GM13976 (cell line): Measurements from ENCODE around the gene PDK2.

ENCODE experiments used
- DNase-seq: peaks from one replicate; pipeline ENCODE4 v3.0.0; 2012; ENCODE audit warnings: low spot score
- CTCF ChIP-seq: IDR thresholded peaks from 2 replicates; pipeline ENCODE4 v1.5.1; 2012; ENCODE audit warnings: borderline replicate concordance, mild to moderate bottlenecking; ENCODE audit not compliant: insufficient read depth; ENCODE audit errors: extremely low read depth, missing control alignments, control extremely low read depth
- in situ Hi-C: fragments of 300-500 bp; cut with MboI; formaldehyde crosslinking; loops from one replicate; pipeline ENCODE4 v1.12.0; 2022; ENCODE audit warnings: low sequenced_read_pairs, mixed read lengths, inconsistent platforms; ENCODE audit not compliant: unreplicated experiment

Gene PDK2

DNA sequence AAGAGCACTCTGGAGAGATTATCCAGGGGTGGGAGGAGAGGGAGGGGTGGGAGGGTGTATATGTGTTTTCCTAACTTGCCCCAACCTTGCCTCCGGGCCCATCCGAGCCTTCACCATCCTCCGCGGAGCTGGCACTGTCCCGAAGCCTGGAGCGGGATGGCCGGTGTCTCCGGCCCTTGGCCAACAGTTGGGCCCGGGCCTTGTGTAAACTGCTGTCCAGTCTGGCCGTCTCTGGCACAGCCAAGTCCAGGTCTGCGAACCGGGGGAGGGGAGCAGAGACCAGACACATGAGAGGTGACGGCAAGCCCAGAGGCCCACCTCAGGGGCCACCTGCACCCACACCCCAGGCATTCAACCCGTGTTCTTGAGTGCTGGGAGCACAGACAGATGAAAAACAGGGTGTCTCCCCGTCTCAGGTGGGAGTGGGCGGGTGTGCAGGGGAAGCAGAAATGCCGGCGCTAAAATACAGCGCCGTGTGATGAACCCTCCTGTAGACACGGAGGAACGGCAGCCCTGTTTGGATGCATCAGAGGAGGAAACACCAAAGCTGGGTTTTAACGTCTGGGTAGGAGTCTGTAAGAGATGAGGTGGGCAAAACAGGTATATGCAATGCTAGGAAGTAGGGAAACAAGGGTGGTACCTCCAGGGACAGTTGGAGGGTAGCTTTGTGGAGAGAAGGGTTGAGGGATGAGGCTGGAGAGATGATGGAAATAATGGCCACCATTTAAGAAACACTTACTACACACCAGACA lies 23.1 kb downstream of the PDK2 start:
- in situ Hi-C loops, result no loop called here
- DNase-seq, result no peak
- no peak for TF ChIP-seq CTCF

DNA sequence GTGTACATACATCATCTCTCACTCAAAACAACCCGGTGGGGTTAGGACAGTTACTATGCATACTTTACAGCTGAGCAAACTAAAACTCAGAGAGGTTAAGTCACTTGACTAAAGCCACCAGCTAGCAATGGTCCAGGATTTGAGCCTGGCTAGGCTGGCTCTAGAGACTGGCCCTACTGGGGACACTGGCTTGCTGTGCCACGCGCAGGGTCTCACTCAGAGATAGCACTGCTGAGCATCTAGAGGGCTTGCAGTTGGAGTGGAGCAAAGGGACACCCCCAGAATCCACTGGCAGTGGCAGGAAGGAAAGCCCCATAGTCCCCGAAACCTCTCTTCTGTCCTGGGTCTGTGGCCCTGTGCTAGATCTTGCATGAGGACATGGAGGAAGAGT lies 23.7 kb downstream of the PDK2 start:
- in situ Hi-C loops, result no loop called here
- TF ChIP-seq CTCF, result no peak
- no peak for DNase-seq

DNA sequence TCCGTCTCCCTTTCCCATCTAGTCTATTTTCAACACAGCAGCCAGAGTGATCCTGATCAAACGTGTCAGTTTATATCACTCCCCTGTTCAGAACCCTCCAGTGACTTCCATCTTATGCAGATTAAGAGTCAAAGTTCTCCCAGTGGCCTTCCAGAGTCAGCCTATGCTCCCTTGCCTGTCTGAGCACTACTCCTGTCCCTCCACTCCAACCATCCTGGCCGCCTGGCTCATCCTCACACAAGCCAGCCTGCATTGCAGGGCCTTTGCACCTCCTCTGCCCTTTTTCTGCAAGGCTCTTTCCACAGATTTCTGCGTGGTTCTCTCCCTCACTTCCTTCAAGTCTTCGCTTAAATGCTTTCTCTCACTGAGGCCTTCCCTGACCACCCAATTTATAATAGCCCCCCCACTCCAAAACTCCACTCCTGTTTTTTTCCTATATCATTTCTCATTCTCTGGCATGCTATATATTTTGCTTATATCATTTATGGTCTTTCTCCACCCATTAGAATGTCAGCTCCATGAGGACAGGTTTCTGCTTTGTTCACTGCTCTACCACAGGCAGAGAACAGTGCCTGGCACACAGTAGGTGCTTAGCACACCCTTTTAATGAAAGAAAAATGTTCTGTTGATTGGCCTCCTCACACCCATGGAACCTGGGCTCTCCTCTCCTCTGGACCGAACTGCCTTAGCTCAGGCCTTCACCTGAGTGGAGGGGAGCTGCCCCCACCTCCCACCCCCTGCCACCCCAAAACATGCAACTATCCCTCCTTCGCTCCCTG lies 25.5 kb downstream of the PDK2 start:
- in situ Hi-C loops, result no loop called here
- TF ChIP-seq CTCF, result no peak
- no peak for DNase-seq

DNA sequence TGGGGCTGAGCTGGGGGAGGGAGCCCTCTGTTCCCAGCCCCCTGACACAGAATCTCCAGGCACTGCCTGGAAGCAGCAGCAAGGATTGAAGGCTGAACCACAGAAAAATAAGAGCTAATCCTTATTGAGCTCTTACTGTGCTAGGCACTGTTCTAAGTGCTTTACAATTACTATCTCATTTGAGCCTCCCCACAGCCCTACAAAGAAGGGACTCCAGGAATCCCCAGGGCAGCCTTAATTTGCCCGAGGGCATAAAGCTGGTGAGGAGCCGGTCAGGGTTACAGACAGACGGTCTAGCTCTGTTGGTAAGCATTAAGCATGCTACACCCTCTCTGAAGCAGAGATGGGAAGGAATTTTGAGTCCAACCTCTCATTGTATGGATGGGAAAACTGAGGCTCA lies 27.8 kb downstream of the PDK2 start:
- no peak for DNase-seq
- no peak for TF ChIP-seq CTCF
- in situ Hi-C loops, result no loop called here

DNA sequence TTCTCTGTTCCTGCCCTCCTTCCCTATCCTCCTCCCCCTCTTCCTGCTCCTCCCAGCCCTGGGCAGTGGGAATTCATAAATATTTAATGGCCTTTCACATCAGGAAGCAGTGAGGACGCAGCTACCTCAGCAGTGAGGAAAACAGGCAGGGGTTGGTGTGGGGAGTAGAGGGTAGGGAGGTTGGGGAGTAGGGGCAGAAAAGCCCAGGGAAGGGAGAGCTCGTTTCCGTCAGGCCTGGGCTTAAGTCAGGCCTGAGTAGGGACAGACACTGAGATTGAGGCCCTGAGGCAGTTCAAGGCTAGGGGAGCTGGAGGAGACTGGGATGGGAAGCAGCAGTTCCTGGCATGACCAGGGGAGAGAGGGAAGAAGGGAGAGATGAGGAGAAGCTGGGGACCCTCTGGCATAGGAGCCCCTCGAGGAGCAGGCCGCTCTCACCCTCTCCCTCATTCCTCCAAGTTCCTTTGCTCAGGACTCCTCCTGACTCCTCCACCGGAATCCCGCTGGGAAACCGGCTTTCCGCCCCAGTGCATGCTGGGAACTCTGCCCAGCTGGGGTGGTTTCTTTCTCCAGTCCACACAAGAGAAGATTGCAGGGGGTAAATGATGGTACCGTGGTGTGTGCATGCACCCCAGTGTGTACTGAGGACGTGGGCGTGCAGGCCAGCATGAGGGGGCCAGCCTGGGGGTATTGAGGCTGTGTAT lies 28.6 kb downstream of the PDK2 start:
- no peak for DNase-seq
- in situ Hi-C loops, result no loop called here
- no peak for TF ChIP-seq CTCF

DNA sequence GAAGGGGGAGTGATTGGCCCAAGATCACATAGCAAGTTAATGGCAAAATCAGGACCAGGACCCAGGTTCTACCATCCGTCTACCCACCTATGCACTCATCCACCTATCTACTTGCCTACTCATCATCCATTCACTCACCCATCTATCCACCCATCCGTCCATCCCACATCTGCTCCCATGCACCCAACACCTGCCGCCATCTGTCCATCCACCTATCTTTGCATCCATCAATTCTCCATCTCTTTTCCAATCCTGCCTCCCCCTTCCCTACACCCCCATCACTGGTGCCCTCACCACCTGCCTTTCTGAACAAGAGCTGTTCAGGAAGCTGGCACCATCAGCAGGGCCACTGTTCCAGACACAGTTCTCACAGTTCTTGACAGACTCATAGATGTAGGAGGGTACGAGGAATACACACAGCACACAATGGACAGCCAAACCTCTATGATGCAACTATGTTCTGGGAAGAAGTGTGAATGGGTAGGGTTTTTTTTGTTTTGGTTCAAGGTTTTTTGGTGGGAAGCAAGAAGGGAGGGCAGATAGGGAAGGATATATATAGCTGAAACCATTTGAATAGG lies 30.4 kb downstream of the PDK2 start:
- in situ Hi-C loops, result no loop called here
- DNase-seq, result no peak

More for the DNA sequence above, 30.4 kb downstream of the PDK2 start:
- no peak for TF ChIP-seq CTCF
